Epithelial cell of esophagus (primary cell): ENCODE results near the gene RAPGEF2.

Experiments
- DNase-seq: peaks from one replicate; pipeline ENCODE4 v3.0.0; 2010; ENCODE audit warnings: low read depth
- H3K4me3 ChIP-seq: 2 replicates; pipeline ENCODE4 v1.5.1; 2011; ENCODE audit warnings: mild to moderate bottlenecking, low read length, control low read depth
- CTCF ChIP-seq: IDR thresholded peaks from 2 replicates; pipeline ENCODE4 v1.5.1; 2011; ENCODE audit warnings: low read depth, mild to moderate bottlenecking, low read length, control low read depth, inconsistent platforms; ENCODE audit not compliant: insufficient read depth; ENCODE audit errors: missing control alignments

Gene RAPGEF2

GRCh38 chr4:159289682-159290081, 186.8 kb downstream of the RAPGEF2 start:
- H3K4me3 ChIP-seq = no peak overlapping the region
- no peak for TF ChIP-seq CTCF
- no peak for DNase-seq

- H3K4me3 ChIP-seq = no peak overlapping the region
- peak; percentile 78 for DNase-seq
- TF ChIP-seq CTCF = no peak
These were observed 187.6 kb downstream of the RAPGEF2 start for GRCh38 chr4:159290321-159291030.

GRCh38 chr4:159291176-159291575, 188.3 kb downstream of the RAPGEF2 start:
- no peak for DNase-seq
- no peak for TF ChIP-seq CTCF
- no peak overlapping the region for H3K4me3 ChIP-seq

- TF ChIP-seq CTCF = no peak
- H3K4me3 ChIP-seq = no peak overlapping the region
- no peak for DNase-seq
These were observed 189.4 kb downstream of the RAPGEF2 start for GRCh38 chr4:159292137-159292896.

- no peak for DNase-seq
- no peak for TF ChIP-seq CTCF
- H3K4me3 ChIP-seq = no peak overlapping the region
These were observed 191.1 kb downstream of the RAPGEF2 start for GRCh38 chr4:159293811-159294515.

- TF ChIP-seq CTCF = no peak
- DNase-seq = peak; percentile 78
- no peak overlapping the region for H3K4me3 ChIP-seq
These were observed 193.2 kb downstream of the RAPGEF2 start for GRCh38 chr4:159296061-159296460.
